ENCODE data around the gene HSPBAP1.

The HSPBAP1 gene, protein sequence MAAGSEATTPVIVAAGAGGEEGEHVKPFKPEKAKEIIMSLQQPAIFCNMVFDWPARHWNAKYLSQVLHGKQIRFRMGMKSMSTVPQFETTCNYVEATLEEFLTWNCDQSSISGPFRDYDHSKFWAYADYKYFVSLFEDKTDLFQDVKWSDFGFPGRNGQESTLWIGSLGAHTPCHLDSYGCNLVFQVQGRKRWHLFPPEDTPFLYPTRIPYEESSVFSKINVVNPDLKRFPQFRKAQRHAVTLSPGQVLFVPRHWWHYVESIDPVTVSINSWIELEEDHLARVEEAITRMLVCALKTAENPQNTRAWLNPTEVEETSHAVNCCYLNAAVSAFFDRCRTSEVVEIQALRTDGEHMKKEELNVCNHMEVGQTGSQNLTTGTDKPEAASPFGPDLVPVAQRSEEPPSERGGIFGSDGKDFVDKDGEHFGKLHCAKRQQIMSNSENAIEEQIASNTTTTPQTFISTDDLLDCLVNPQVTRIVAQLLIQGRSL

DNA sequence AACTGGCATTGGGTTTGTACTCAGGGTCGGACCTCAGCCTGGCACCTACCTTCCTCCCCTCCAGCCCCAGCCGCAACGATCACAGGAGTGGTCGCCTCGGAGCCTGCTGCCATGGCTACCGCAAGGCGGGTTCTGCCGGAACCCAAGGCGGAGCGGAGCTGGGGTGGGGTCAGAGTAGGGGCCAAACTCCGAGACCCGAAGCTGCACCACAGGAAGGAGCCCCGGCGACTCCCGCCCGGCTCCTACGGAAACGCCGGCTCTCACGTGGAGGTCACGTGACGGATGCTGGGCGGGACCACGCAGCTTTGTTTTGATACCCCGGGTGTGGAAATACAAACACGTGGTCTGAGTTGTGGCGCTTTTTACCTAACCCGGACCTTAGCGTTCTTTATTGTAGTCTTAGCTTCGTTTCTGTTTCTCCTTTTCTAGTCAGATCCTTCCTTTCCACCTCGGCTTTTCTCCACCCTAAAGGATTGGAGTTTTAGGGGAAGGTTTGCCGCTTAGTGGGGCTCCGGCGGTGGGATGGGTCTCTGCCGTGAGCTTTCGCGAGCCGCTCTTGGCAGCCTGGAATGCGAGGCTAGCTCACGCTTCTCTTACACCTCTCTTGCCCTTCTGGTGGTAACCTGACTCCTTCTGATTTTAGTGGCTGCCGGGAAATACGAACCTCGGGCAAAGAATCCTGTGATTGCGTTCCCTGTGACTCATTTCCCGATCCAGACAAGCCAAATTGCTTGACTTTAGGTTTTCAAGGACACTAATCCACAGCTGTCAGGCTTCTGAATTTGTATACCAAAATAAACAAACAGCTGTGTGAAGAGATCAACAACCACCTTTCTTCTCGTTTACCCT lies at the start of gene HSPBAP1:
Gene HSPBAP1 (minus strand): TSS at position 264 of the 849 bp plus-strand sequence. CDS start 151 bp downstream, at position 113.
- no peak for DNase-seq

DNA sequence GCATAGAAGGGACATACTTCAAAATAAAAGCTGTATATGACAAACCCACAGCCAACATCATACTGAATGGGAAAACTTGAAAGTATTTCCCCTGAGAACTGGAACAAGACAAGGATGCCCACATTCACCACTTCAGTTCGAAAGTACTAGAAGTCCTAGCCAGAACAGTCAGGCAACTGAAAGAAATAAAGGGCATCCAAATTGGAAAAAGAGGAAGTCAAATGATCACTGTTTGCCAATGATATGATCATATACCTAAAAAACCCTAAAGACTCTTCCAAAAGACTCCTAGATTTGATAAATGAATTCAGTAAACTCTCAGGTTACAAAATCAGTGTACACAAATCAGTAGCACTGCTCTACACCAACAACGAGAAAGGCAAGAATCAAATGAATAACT lies 42.0 kb upstream of the HSPBAP1 start:
- DNase-seq, result no peak

GRCh38 chr3:122828281-122828680 lies 34.6 kb upstream of the HSPBAP1 start:
- DNase-seq, result no peak

DNA sequence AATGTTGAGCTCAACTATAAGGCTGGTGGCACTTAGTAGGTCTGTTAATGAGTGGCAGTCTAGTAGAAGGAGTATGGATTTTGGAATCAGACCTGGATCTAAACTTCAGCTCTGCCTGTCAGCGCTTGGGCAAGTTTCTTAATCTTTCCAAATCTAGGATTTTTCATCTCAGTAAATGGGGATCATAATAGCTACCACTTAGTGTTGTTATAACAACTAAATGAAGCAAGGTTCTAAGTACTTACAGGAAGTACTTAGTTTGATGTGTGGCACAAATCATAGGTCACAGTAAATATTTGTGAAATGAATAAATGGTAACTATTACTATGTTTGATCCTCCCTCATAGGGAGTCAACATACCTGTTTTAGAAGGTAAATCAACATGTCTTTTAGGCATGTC lies 32.6 kb upstream of the HSPBAP1 start:
- no peak for DNase-seq

DNA sequence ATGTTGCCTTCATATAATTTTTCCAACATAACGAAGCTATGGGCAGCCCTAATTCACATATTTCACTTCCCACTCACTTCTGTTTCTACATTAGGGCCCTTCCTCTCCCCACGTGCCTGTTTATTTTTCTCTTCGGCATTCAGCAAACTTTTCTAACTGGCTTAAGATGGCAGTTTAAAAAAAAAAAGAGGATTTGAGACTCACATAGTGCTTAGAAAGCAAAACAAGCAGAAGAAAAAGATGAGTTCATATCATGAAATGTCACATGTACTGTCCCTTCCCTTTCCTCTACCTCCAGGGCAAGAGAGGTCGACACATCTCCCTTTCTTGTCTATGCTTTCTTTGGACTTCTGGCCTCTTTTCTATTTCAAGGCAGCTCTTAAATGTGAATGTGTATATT lies 31.8 kb upstream of the HSPBAP1 start:
- DNase-seq, result no peak

DNA sequence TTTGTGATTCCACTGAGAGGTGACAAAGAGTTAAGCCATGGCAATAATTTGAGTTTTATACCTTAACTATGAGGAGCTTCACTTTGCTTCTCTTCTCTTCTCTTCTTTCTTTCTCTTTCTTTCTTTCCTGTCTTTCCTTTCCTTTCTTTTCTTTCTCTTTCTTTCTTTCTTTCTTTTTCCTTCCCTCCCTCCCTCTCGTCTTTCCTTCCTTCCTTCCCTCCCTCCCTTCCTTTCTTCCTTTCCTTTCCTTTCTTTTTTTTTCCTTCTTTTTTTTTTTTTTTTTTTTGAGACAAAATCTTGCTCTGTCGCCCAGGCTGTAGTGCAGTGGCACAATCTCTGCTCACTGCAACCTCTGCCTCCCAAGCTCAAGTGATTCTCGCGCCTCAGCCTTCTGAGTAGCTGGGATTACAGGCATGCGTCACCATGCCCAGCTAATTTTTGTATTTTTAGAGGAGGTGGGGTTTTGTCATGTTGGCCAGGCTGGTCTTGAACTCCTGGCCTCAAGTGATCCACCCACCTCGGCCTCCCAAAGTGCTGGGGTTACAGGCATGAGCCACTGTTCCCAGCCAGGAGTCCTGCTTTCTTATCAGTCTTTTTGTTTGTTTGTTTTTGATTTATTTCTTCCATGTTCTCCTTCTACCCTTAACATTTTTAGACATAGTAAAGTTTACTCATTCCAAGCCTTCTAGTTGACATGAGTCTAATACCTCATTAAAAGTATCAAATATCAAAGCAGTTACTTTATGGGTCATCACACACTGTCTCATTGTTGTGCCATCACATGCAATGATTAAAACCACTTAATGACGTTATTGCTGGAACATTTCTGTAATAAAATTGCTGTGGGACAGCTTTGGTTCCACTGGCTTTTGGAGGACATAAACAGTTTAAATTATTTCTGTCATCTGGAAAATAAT lies 31.1 kb upstream of the HSPBAP1 start:
- no peak for DNase-seq

GRCh38 chr3:122816587-122816986 lies 23.0 kb upstream of the HSPBAP1 start:
- no peak for DNase-seq

- DNase-seq, result peak; percentile 7 to 43
These were observed 17.1 kb upstream of the HSPBAP1 start for GRCh38 chr3:122810734-122811133.

DNA sequence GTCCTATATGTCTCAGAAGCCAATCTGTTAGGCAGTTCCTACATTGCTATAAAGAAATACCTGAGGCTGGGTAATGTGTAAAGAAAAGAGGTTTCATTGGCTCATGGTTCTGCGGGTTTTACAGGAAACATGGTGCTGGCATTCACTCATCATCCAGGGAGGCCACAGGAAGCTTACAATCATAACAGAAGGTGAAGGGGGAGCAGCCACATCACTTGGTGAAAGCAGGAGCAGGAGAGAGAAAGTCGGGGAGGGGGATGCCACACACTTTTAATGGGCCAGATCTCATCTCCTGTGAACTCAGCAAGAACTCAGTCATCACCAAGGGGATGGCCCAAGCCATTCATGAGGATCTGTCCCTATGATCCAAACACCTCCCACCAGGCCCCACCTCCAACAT lies 10.3 kb upstream of the HSPBAP1 start:
- DNase-seq, result no peak

DNA sequence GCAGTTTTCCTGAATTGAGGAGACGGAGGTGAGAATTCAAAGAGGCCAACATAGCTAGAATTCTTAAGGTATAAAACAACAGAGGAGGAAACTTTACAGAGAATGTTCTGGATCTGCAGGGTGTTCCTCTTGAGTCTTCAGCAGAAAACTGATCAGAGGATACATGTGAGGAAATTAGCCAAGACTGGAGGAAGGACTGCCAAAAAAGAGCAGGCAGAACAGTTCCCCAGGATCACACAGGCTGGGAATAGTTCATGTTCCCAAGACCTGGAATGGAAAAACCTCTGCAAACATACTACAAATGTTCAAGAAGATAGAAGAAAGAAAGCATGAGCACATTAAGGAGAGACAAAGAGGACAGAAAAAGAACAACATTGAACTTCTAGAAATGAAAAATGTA lies 8.7 kb upstream of the HSPBAP1 start:
- DNase-seq, result no peak

- no peak for DNase-seq
These were observed 7.1 kb upstream of the HSPBAP1 start for GRCh38 chr3:122800706-122801237.

- DNase-seq, result no peak
These were observed 6.4 kb upstream of the HSPBAP1 start for GRCh38 chr3:122800031-122800430.

- DNase-seq, result no peak
These were observed 5.7 kb upstream of the HSPBAP1 start for GRCh38 chr3:122799322-122799721.

DNA sequence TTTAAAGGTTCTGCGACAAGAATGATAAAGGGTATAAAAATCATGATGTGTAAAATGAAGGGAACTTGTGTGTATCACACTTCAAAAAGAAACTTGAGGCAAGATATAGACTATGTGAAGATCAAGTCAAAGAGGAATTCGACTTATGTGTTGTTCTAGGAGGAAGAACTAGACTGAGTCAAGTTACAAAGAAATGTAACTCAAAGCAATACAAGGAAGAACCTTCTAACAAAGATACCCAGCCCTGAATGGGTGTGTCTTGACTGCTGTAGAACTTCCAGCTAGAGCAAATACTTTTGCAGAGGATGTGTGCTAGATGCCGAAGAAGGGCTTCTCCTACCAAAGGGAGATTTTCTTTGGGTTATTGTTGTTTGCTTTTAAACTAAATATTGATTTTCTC lies 3.7 kb upstream of the HSPBAP1 start:
- DNase-seq, result no peak

DNA sequence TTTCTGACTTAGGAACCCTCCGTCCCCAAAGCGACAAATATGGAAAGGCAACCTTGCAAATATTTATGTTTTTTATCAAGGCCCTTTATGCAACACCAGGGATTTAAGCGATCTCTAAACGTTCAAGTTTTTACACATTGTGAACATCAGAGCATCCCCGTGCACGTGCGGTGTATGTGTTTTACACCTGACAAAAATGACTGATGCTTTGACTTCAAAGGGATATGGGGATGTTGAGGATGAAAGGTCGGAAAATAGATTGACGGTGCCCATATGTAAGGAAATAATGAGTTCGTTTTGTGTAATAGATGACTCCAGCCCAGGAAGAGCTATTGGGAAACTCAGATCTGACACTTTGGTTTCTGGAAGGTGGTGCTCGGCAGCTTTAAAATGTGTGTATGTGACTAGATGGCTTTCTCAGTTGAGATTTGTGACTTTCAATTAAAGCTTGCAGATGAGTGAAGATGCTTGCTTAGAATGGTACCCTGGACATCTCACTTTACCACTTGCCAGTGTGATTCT lies 2.1 kb upstream of the HSPBAP1 start:
- no peak for DNase-seq

- DNase-seq, result no peak
These were observed 1.4 kb upstream of the HSPBAP1 start, which contains the start of gene SLC49A4 for GRCh38 chr3:122794779-122795673. Gene SLC49A4 (plus strand): TSS chr3:122795069. CDS start chr3:122795193, 124 bp downstream.

GRCh38 chr3:122794483-122794778 lies 800 bp upstream of the HSPBAP1 start:
- no peak for DNase-seq

DNA sequence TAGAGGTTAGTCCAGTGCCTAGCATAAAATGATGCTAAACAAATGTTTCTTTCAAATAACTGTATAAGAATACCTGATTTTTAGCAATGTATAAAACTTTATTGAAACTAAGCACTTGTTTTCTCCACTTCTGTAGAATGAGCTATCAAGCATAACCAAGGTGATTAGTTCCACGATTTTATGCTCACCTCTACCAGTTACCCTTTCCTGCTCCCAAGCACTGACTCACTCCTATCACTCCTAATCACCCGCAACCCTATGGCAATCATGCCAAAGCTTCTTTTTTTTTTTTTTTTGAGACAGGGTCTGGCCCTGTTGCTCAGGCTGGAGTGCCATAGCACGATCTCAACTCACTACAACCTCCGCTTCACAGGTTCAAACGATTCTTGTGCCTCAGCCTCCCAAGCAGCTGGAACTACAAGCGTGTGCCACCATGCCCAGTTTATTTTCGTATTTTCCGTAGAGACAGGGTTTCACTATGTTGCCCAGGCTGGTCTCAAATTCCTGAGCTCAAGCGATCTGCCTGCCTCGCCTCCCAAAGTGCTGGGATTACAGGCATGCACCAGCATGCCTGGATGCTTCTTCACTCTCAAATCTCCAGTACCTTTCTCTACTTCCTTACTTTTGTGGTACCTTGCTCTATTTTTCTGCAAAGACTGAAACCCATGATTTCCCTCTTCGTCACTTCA lies 3.9 kb downstream of the HSPBAP1 start:
- DNase-seq, result no peak

DNA sequence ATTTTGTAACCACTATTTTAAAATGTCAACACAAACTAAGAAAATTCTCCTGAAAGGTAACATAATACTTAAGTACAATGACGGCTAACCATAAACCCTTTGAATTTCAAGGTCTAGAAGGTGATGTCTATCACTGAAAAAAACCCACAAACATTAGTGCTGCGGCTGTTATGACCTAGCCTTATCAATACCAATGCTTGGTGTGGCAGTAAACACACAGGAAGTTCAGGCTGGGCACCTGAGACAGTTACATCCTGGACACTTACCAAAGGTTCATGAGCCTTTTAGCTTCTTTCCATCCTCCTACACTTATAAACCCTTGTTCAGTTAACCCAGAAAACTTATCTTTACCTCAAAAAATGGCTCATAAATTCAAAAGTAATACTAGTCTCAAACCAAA lies 5.8 kb downstream of the HSPBAP1 start:
- no peak for DNase-seq

DNA sequence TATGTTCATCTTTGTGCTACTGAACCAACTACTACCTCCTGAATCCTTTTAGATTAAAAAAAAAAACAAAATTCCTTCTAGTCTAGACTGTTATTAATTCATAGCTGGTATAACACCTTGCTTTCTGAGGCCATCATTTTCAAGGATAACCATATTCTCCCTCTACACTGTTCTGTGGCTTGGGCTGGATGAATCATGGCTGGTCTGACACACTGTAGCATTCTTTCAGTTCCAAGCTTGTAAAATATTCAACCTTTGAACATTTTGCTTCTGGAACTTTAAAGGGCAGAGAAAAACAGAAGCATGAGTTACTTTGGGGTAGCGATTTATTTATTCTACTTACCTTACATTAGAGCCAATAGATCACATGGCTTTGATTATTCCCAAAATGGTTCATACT lies 7.6 kb downstream of the HSPBAP1 start:
- DNase-seq, result no peak

DNA sequence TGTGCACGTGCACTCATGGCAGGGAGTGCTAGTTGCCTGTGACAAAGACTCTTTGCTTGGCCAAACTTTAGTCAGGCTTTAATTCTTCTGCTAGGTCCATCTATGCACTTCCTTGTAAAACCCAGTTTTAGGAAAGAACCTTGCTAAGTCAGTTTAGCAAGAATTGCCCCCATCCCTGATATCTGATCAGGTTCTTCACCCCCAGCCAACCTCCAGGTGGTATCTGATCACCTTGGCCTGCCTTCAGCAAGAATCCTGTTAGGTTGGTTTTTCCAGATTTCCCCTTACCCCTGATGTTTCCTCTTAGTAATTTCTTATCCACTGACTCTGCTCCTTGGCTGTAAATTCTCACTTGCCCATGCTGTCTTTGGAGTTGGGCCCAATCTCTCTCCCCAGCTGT lies 8.4 kb downstream of the HSPBAP1 start:
- DNase-seq, result no peak

Data from NCI-H1930 (cell line).